Liver (tissue), 3 donors: Measurements from ENCODE around the gene ZNF493.

Experiments
- EGR1 ChIP-seq, 2 donors: IDR thresholded peaks; 2 replicates each; pipeline ENCODE4 v1.6.1; 2016 to 2018; ENCODE audit warnings: antibody characterized with exemption in 2 of 2, low read depth in 2 of 2
- GABPA ChIP-seq, 2 donors: IDR thresholded peaks in 1 of 2; conservative IDR thresholded peaks in 1 of 2; 2 replicates each; pipeline ENCODE4 v1.6.1; 2016; ENCODE audit warnings: antibody characterized with exemption in 2 of 2, mild to moderate bottlenecking in 1 of 2, moderate library complexity in 1 of 2
- HNF4A ChIP-seq, 2 donors: conservative IDR thresholded peaks; 2 replicates each; pipeline ENCODE4 v1.6.1; 2016; ENCODE audit warnings: antibody characterized with exemption in 2 of 2, mild to moderate bottlenecking in 2 of 2
- JUND ChIP-seq, 2 donors: IDR thresholded peaks; 2 replicates each; pipeline ENCODE4 v1.6.1; 2016; ENCODE audit warnings: antibody characterized with exemption in 2 of 2
- RAD21 ChIP-seq, 2 donors: IDR thresholded peaks; 2 replicates each; pipeline ENCODE4 v1.6.1; 2016; ENCODE audit warnings: antibody characterized with exemption in 2 of 2, mild to moderate bottlenecking in 2 of 2
- TAF1 ChIP-seq: conservative IDR thresholded peaks from 2 replicates; pipeline ENCODE4 v1.6.1; 2016; ENCODE audit warnings: antibody characterized with exemption, mild to moderate bottlenecking
- YY1 ChIP-seq: IDR thresholded peaks from 2 replicates; pipeline ENCODE4 v1.6.1; 2016; ENCODE audit warnings: antibody characterized with exemption, mild to moderate bottlenecking
- TF ChIP-seq, protein P1 (sequence below): fragments of 150-350 bp; IDR thresholded peaks from 2 replicates; pipeline ENCODE4 v1.5.1; 2017; ENCODE audit warnings: improper control_type of control experiment, low read depth, low read length; ENCODE audit not compliant: missing input control
- TF ChIP-seq, protein P2 (sequence below): IDR thresholded peaks from 2 replicates; pipeline ENCODE4 v1.6.1; 2016; ENCODE audit warnings: antibody characterized with exemption
- TF ChIP-seq, protein P3 (sequence below): IDR thresholded peaks from 2 replicates; pipeline ENCODE4 v1.6.1; 2016; ENCODE audit warnings: antibody characterized with exemption
- TF ChIP-seq, protein P4 (sequence below): IDR thresholded peaks from 2 replicates; pipeline ENCODE4 v1.6.1; 2016; ENCODE audit warnings: antibody characterized with exemption, mild to moderate bottlenecking
- donor health status: healthy.
- donor health status: healthy.

DNA sequence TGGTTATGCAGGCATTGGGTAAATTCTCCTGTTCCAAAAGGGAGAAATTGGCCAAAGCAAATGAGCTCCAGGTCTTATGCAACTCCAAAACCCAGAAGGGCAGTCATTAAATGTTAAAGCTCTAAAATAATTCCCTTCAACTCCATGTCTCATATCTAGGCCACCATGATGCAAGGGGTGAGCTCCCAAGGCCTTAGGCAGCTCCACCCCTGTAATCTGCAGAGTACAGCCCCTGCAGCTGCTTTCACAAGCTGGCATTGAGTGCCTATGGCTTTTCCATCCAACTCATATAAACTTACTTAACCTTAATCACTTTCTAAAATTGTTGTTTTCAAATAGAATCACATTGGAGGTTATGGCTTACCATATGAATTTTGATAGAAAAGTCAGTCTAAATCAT is 63.8 kb downstream of the ZNF493 start:
- TF ChIP-seq JUND (IDR thresholded peaks at IDR 0.05) (no peak), GABPA (IDR thresholded peaks at IDR 0.05 in 1 of 2, conservative IDR thresholded peaks at IDR 0.05 in 1 of 2) (no peak), HNF4A (conservative IDR thresholded peaks at IDR 0.05) (no peak), TAF1 (no peak), YY1 (no peak), EGR1 (IDR thresholded peaks at IDR 0.05; ENCODE audit: low read depth in 2 of 2) (no peak), RAD21 (IDR thresholded peaks at IDR 0.05) (no peak)
- TF ChIP-seq, protein P1, sequence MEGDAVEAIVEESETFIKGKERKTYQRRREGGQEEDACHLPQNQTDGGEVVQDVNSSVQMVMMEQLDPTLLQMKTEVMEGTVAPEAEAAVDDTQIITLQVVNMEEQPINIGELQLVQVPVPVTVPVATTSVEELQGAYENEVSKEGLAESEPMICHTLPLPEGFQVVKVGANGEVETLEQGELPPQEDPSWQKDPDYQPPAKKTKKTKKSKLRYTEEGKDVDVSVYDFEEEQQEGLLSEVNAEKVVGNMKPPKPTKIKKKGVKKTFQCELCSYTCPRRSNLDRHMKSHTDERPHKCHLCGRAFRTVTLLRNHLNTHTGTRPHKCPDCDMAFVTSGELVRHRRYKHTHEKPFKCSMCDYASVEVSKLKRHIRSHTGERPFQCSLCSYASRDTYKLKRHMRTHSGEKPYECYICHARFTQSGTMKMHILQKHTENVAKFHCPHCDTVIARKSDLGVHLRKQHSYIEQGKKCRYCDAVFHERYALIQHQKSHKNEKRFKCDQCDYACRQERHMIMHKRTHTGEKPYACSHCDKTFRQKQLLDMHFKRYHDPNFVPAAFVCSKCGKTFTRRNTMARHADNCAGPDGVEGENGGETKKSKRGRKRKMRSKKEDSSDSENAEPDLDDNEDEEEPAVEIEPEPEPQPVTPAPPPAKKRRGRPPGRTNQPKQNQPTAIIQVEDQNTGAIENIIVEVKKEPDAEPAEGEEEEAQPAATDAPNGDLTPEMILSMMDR: no peak
- TF ChIP-seq, protein P2, sequence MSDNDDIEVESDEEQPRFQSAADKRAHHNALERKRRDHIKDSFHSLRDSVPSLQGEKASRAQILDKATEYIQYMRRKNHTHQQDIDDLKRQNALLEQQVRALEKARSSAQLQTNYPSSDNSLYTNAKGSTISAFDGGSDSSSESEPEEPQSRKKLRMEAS: no peak
- TF ChIP-seq, protein P3, sequence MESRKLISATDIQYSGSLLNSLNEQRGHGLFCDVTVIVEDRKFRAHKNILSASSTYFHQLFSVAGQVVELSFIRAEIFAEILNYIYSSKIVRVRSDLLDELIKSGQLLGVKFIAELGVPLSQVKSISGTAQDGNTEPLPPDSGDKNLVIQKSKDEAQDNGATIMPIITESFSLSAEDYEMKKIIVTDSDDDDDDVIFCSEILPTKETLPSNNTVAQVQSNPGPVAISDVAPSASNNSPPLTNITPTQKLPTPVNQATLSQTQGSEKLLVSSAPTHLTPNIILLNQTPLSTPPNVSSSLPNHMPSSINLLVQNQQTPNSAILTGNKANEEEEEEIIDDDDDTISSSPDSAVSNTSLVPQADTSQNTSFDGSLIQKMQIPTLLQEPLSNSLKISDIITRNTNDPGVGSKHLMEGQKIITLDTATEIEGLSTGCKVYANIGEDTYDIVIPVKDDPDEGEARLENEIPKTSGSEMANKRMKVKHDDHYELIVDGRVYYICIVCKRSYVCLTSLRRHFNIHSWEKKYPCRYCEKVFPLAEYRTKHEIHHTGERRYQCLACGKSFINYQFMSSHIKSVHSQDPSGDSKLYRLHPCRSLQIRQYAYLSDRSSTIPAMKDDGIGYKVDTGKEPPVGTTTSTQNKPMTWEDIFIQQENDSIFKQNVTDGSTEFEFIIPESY: no peak
- TF ChIP-seq, protein P4, sequence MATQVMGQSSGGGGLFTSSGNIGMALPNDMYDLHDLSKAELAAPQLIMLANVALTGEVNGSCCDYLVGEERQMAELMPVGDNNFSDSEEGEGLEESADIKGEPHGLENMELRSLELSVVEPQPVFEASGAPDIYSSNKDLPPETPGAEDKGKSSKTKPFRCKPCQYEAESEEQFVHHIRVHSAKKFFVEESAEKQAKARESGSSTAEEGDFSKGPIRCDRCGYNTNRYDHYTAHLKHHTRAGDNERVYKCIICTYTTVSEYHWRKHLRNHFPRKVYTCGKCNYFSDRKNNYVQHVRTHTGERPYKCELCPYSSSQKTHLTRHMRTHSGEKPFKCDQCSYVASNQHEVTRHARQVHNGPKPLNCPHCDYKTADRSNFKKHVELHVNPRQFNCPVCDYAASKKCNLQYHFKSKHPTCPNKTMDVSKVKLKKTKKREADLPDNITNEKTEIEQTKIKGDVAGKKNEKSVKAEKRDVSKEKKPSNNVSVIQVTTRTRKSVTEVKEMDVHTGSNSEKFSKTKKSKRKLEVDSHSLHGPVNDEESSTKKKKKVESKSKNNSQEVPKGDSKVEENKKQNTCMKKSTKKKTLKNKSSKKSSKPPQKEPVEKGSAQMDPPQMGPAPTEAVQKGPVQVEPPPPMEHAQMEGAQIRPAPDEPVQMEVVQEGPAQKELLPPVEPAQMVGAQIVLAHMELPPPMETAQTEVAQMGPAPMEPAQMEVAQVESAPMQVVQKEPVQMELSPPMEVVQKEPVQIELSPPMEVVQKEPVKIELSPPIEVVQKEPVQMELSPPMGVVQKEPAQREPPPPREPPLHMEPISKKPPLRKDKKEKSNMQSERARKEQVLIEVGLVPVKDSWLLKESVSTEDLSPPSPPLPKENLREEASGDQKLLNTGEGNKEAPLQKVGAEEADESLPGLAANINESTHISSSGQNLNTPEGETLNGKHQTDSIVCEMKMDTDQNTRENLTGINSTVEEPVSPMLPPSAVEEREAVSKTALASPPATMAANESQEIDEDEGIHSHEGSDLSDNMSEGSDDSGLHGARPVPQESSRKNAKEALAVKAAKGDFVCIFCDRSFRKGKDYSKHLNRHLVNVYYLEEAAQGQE: no peak
